COLO668 (cell line): ENCODE results near the gene SLC6A17.

ENCODE experiments used
- DNase-seq: peaks from one replicate; lab custom pipeline; 2025; ENCODE audit not compliant: unreplicated experiment; lab: John Stamatoyannopoulos, UW

The SLC6A17 gene

DNA sequence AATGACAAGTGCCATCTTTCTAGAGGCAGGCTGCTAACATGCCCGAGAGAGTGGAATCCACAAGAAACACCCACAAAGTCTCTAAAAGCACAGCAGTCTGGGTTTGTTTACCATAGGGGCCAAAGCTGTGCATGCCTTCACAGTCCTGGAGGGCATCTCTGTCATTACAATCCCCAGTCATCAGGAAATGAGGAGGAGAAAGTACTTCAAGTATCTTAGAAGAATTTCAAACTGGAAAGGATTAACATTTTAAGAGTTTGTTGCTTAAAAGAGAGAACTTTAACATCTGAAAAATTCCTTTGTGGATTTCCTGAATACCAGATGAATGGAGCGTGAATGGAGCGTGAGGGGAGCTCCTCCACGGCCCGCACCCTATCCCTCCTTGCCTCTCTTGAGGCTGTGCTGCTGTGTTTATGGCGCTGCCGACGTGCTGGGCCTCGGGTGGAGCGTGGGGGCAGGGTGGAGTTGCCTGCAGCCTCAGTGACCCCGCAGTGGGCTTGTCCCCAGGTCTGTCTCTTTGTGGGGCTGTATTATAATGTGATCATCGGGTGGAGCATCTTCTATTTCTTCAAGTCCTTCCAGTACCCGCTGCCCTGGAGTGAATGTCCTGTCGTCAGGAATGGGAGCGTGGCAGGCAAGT, 23.3 kb downstream of the SLC6A17 start:
- DNase-seq = no peak

DNA sequence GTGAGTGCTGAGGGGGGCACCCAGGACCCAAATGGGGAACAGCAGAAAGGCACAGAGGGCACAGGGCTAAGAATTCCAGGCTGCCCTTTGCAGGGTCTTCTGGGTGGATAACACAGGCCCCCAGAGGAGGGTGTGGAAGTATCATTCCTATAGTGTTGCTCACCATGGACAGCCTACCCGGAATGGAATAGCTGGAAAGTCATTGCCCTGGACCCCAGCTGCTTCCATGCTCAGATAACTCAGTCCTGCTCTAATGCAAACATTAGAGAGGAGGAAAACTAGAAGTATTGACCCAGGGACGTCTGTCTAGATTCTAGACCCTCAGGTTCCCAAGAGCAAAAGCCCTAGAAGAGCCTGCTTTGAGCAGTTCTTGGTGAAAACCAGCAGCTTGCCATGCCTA, 24.7 kb downstream of the SLC6A17 start:
- DNase-seq = no peak

GRCh38 chr1:110176299-110176956, 26.1 kb downstream of the SLC6A17 start:
- DNase-seq = peak; percentile 96

GRCh38 chr1:110177775-110178174, 27.5 kb downstream of the SLC6A17 start:
- no peak for DNase-seq

DNA sequence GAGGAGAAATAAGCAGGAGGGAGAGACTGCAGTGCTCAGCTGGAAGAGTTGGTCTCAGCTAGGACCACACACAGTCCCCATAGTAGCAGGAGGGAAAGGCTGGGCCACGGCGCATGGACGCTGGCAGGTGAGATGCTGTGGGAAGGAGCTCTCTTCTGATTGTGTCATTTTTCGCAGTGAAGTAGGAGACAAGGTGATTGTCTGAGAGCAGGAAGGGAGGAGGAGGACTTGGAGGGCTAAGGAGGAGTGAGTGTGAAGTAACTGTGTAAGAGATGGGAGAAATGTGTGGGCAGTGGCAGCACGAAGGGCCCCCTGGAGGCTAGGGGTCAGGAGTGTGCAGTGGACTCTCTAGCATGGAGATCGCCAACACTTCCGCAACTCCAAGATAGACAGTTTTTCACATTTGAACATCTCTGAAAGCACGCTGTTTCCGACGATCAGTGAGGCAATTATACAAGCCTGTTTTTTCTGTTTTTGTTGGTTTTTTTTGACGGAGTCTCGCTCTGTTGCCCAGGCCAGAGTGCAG, 33.4 kb downstream of the SLC6A17 start:
- DNase-seq = no peak

DNA sequence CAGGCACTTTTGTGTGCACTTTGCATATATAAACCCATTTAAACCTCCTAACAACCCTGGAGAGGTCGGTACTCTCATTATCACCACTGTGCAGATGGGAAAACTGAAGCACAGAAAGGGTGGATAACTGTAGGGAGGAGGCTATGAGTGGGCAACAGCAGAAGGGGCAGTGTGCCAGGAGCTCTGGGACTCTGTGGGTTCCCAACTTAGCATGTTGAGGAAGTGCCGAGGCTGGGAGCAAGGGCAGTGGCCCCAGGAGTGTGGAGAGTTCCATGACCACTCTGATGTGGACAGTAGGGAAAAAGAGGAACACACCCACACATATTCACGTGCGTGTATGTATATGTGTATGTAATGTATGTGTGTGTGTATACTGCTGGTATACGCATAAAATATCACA, 34.2 kb downstream of the SLC6A17 start:
- DNase-seq = no peak

DNA sequence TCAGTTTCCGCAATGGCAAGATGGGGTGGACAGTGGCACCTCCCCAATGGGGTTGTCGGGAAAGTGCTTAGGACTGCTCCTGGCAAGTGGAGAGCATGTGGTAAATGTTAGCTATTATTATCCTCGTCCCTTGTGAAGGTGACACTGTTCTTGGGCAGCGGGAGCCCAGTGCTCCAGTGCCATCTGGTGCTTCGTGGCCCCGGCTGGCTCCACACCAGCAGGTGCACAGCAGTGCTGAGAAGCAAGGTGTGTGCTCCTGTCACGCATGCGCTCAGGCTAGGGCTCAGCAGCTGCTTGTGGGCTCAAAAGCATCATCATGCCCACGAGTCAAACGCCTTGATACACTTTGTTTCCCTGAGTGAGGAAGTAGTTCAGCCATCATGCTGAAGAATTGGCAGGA, 34.9 kb downstream of the SLC6A17 start:
- peak; percentile 96 for DNase-seq

GRCh38 chr1:110186558-110186957, 36.3 kb downstream of the SLC6A17 start:
- no peak for DNase-seq

DNA sequence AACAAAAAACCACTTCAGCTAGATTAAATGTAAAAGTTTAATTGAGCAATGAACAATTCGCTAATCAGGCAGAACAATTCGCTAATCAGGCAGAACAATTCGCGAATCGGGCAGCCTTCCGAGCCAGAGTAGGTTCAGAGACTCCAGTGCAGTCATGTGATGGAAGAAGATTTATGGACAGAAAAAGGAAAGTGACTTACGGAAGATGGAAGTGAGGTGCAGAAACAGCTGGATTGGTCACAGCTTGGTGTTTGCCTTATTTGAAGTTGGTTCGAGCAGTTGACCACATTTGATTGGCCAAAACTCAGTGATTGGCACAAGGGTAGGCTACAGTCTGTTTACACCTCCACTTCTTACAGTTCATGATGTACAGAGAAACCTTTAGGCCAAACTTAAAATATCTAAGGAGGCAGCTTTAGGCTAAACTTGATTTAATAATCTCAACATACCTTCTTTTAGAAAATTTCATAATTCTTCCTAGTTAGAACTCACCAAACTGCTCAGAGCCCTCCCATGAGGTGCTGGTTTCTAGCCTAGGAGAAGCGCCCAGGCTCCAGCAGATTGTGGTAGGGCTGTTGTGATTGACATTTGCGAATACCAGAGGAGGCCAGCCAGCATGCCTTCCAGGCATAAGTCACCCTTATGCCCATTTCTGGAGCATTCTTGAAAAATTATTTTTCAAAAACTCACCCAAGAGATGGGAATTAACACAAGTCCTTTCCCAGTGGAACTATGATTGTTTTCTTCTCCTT, 37.0 kb downstream of the SLC6A17 start:
- DNase-seq = no peak

DNA sequence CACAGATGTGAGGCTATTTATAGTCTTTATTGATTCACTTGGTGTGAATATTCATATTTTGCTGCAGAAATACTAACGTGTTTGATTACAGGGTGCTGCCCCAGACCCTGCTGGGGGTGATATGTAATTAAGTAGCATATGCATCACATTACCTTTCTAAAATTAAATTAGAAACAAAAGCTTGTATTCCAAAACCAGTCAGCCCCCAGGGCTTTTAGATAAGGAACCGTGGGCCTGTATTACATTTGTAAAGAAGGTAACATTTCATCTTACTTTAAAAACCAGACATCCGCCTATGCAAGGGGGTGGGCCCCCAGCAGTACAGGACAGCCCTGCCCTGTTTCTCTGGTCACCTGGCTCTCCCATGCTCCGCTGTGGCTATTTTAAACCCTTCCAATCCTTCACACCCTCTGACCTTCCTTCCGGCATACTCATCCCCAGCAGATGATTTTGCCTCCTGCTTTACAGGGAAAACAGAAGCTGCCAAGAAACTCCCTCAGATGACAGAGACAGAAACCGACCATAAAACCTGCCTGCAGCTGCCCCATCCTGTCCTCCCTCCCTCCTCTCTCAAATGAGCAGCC, 37.8 kb downstream of the SLC6A17 start:
- no peak for DNase-seq

GRCh38 chr1:110189181-110189580, 38.9 kb downstream of the SLC6A17 start:
- DNase-seq = no peak

- DNase-seq = peak; percentile 82
Measured at GRCh38 chr1:110190282-110190929, 40.1 kb downstream of the SLC6A17 start.

- DNase-seq = no peak
Measured at GRCh38 chr1:110192541-110192940, 42.2 kb downstream of the SLC6A17 start.

GRCh38 chr1:110195196-110195595, 44.9 kb downstream of the SLC6A17 start:
- no peak for DNase-seq

- DNase-seq = peak; percentile 76
Measured at GRCh38 chr1:110196917-110197765, 46.8 kb downstream of the SLC6A17 start.

DNA sequence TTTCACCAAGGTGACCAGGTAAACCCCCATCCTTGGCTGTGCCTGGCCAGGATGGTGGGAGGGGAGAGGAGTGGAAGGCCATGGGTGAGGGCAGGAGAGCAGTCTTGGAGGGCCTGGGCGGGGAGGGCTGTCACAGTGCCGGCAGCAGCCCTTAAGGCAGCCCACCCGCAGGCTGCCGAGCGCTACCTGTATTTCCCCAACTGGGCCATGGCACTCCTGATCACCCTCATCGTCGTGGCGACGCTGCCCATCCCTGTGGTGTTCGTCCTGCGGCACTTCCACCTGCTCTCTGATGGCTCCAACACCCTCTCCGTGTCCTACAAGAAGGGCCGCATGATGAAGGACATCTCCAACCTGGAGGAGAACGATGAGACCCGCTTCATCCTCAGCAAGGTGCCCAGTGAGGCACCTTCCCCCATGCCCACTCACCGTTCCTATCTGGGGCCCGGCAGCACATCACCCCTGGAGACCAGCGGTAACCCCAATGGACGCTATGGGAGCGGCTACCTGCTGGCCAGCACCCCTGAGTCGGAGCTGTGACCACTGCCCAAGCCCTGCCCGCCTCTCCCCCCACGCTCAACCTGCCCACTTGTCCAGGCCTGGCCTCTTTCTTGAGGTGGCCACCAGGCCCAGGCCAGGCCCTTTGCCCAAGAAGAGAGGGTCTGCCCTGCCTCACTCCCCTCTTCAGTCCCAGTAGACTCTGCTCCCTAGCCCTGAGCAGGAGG, 47.8 kb downstream of the SLC6A17 start:
- DNase-seq = no peak

DNA sequence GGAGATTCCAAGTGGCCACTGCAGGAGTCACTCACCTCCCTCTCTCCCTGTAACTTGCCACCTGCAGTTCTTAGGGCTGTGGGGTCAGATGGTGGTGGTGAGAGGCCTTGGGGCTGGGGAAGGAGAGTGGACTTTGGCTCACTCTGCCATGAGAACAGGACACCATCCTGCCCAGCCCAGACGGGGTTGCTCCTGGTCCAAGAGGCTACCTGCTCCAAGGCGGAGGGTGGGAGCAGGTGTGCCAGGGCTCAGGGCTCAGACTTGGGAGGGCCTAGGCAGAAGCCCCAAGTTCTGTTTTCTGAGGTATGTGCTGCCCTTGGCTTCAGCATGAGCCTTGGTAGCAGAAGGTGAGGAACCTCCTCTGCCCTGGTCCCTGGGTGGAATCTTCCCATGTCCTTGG, 48.5 kb downstream of the SLC6A17 start:
- DNase-seq = no peak

- DNase-seq = no peak
Measured at GRCh38 chr1:110200190-110200589, 49.9 kb downstream of the SLC6A17 start.

- no peak for DNase-seq
Measured at GRCh38 chr1:110200666-110201065, 50.4 kb downstream of the SLC6A17 start.
